Spinal cord (tissue), 10 donors: Measurements from ENCODE around the gene ZFYVE28. TPM values are rescaled to one million over a fixed set of nuclear protein-coding genes. Genes with fewer than 3 reads are reported as not detected.
"Not testable (repeated sequence)": the region's sequence is repeated elsewhere in the genome, so short reads cannot be mapped to it uniquely, and the experiment has no call there.

ENCODE experiments used
- DNase-seq, 6 donors: peaks; one replicate each; pipeline versions ENCODE4 v3.0.0 to v3.0.0-alpha.2; 2013 to 2015; ENCODE audit warnings: low spot score in 6 of 6, low read depth in 4 of 6
- H3K27ac ChIP-seq: one replicate; pipeline ENCODE4 v1.5.1; 2013; ENCODE audit warnings: low read depth, low read length, control low read depth
- H3K27me3 ChIP-seq: one replicate; pipeline ENCODE4 v1.6.1; 2013; ENCODE audit warnings: low read length; ENCODE audit not compliant: control insufficient read depth, insufficient read depth
- H3K36me3 ChIP-seq: one replicate; pipeline ENCODE4 v1.6.1; 2013; ENCODE audit warnings: low read length; ENCODE audit not compliant: control insufficient read depth, insufficient read depth
- H3K4me1 ChIP-seq: one replicate; pipeline ENCODE4 v1.6.1; 2013; ENCODE audit warnings: low read length; ENCODE audit not compliant: control insufficient read depth, insufficient read depth
- H3K4me3 ChIP-seq: one replicate; pipeline ENCODE4 v1.5.1; 2013; ENCODE audit warnings: low read depth, low read length, control low read depth
- H3K9me3 ChIP-seq: one replicate; pipeline ENCODE4 v1.6.1; 2013; ENCODE audit warnings: low read length; ENCODE audit not compliant: control insufficient read depth, insufficient read depth
- WGBS: methylation state at CpG from one replicate; pipeline ENCODE4 v1.1.5; 2013; ENCODE audit warnings: missing lambda C conversion rate; ENCODE audit not compliant: insufficient coverage; 5-methylcytosine and 5-hydroxymethylcytosine counted together
- long read RNA-seq, 4 donors: transcript quantifications; one replicate each; lab custom pipeline, GENCODE V29; 2026
- polyA plus RNA-seq, 2 donors: library from polyadenylated mRNA; unstranded; fragments of 120-200 nt; gene quantifications; one replicate each; pipeline ENCODE4 v1.2.1, GENCODE V29; 2013; ENCODE audit not compliant: insufficient read length in 2 of 2
- total RNA-seq, 2 donors: library from RNA; depleted of rRNA in 1 of 2; stranded (reverse); fragments of 120-200 nt in 1 of 2; fragments of >200 nt in 1 of 2; gene quantifications; one replicate each; pipeline versions ENCODE4 v1.2.3 to v1.2.4, GENCODE V29; 2013 to 2014
- donor health status: healthy.

ZFYVE28 gene
- total RNA-seq (10 to 100 TPM in 1 of 2 donors, 1 to 10 TPM in 1; 9.6 to 10.0 TPM), polyA plus RNA-seq (10 to 100 TPM in 1 of 2 donors, 1 to 10 TPM in 1; 7.9 to 13.9 TPM)
- long read RNA-seq, donor 1, result 0 reads
- long read RNA-seq, donor 2, partial matches to known transcripts, result 0 of 1 reads
- long read RNA-seq, donor 2, other reads (novel, unspliced or antisense), result 0 of 1 reads
- long read RNA-seq, donor 3, partial matches to known transcripts, result 0 of 1 reads
- long read RNA-seq, donor 3, other reads (novel, unspliced or antisense), result 0 of 1 reads
- long read RNA-seq, donor 4, result 0 reads

DNA sequence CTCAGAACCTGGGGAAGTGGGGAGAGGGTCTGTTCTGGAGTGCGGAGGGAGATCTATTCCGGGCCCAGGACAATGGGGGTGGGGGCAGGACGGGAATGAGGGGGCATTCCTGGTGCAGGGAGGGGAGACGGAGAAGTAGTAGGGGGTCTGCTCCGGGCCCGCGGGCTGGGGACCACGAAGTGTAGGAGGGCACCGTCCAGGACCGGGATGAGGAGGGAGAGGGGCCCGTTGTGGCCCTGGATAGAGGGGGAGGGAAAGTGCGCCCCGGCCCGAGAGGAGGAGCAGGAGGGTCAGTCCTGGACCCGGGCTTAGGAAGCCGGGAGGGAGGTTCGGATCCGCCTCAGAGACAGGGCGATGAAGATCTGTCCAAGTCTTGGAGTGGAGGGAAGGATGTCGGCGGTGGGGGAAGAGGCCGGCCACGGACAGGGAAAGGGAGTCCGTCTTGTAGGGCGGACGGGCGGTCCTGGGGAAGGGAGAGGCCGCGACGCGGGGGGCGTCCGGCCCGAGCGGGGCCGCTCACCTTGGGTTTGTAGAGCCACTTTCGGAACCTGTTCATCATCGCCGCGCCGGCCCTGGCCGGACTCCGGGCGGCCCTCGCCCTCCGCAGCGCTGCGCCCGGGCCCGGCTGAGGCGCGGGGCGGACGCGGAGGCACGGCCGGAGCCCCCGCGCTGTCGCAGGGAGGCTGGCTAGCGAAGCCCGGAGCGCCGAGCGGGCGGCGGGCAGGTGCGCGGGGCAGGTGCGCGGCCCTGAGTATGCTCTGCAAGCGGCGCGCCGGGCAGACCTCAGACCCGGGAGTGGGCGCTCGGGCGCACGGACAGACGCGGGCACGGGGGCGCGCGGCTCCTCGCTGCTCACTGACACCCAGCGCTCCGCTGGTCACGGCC is at the start of gene ZFYVE28:
Gene ZFYVE28 (minus strand): TSS at position 881 of the 885 bp plus-strand sequence. CDS start 322 bp downstream, at position 559.
- no peaks in the 10 kb centered on the region for H3K9me3 ChIP-seq
- H3K4me1 ChIP-seq, result peaks cover 45% of the 10 kb centered on the region
- H3K4me3 ChIP-seq, result peak within 1 kb of the TSS; percentile 59
- peaks cover 68% of the 10 kb centered on the region for H3K27me3 ChIP-seq
- no peaks in the 10 kb centered on the region for H3K36me3 ChIP-seq
- DNase-seq, result peak in 2 of 6 donors; percentile 20 to 46
- H3K27ac ChIP-seq, result no peak within 1 kb of the TSS
- under 1% methylated on average over 90 of the region's 90 CpGs for WGBS

DNA sequence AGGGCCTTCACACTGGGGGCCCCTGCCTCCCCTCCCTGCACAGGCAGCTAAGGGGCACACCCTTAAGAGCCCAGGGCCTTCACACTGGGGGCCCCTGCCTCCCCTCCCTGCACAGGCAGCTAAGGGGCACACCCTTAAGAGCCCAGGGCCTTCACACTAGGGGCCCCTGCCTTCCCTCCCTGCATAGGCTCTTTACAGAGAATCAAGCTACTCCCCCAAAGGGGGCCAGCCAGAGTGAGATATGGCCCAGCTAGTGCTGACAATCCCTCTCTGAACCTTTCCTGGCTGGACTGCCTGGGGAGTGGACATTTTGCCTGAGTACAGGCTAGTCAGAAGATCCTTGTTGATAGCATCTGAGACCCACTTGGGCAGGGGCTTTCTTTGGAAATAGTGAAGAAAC is 47.1 kb upstream of the ZFYVE28 start:
- not testable (repeated sequence) for DNase-seq, H3K4me3 ChIP-seq, H3K27me3 ChIP-seq, H3K27ac ChIP-seq, H3K9me3 ChIP-seq
- Histone ChIP-seq H3K36me3 (peaks cover 12% of the 10 kb centered on the region), H3K4me1 (peaks cover 36% of the 10 kb centered on the region)

DNA sequence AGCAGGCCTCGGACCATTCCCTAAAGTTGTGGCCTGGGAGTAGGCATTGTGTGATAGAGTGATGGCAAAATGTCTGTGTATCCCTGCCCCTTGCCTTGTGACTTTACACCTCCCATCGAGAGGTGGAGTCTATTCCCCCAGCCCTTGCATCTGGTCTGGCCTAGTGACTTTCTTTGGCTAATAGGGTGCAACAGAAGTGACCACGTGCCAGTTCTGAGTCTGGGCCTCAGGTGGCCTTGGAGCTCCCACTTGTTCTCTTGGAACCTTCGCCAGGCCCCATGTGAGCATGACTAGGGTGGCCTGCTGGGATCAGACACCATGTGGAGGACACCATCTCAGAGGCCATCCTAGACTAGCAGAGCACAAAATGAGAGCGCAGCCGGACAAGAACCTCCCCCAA is 46.6 kb upstream of the ZFYVE28 start:
- DNase-seq, result no peak
- Histone ChIP-seq H3K4me1 (peaks cover 34% of the 10 kb centered on the region), H3K27ac (no peak overlapping the region), H3K36me3 (peaks cover 12% of the 10 kb centered on the region), H3K27me3 (no peaks in the 10 kb centered on the region), H3K9me3 (no peaks in the 10 kb centered on the region), H3K4me3 (no peak overlapping the region)
- 85% methylated on average over 3 of the region's 6 CpGs for WGBS

DNA sequence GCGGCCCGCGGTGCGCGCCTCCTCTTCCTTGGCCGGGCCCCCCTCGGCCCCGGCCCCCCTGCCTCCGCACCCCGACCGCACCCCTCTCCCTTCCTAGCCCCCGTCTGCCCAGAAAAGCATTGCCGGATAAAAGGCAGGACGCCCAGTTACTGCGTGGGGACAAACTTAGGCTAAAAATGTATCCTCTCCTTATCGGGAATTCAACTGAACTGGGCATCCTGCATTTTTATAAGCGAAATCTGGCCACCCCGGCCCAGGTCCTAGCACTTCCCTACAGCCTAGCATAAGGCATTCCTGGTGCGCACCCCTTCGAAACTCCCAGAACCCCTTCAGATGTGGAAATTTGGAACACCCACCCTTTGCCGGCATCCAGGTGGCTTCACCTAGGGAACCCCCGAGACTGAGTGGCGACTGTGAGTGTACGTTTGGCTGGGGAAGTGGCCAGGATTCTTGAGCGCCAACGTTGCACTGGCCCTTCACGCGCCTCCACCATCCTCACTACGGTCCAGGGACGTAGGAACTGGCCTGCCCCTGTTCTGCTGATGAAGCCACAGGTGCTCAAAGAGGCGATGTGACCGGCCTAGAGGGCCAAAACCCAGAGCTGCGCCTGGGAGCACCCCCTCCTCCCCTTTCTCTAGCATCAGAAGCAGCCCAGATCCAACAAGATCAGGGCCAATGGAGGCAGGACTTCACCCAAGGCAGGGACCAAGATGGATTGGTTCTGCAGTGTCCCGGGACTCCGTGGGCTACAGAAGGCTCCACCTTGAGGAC is 44.7 kb upstream of the ZFYVE28 start:
- 23% methylated on average over 29 of the region's 35 CpGs for WGBS
- no peaks in the 10 kb centered on the region for H3K27me3 ChIP-seq
- H3K4me1 ChIP-seq, result peaks cover 33% of the 10 kb centered on the region
- no peak overlapping the region for H3K27ac ChIP-seq
- peaks cover 28% of the 10 kb centered on the region for H3K36me3 ChIP-seq
- no peak for DNase-seq
- peak overlapping the region; percentile 1 for H3K4me3 ChIP-seq
- H3K9me3 ChIP-seq, result no peaks in the 10 kb centered on the region

DNA sequence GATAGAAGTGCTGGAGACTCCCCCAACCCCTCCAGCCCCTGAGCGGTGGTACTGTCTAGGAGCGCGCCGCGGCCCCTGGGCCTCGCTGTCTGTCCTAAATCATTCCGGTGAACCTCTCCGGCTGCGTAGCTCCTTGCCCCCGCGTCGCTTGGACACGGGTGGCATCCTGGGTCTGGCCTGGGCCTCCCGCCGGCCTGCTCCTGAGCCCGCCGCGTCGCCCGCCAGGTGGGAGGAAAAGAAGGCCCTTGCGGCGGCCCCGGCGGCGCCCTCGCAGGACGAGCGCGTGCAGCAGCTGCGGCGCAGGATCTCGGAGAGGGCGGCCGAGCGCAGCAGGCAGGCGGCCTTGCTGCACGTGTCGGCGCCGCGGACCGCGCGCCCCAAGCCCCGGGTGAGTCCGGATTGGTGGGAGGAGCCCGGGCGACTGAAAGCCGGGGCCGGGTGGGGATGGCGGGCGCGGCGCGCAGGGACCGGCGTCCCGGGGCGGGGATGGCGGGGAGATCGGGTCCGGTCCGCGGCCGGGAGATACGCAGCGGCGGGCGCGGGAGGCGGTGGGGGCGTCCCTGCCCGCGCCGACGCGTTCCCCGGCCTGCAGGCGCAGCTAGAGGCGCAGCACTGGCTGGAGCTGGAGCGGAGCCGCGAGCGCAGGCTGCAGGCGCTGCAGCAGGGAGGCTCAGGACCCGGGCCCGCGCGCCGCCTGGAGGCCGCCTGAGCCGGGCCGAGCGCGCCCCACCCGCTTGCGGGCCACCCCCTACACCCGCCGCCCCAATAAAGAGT is 44.0 kb upstream of the ZFYVE28 start:
- DNase-seq, result peak in 4 of 6 donors; percentile 49 to 91 (median 70)
- Histone ChIP-seq H3K4me1 (peaks cover 26% of the 10 kb centered on the region), H3K27me3 (no peaks in the 10 kb centered on the region), H3K9me3 (no peaks in the 10 kb centered on the region), H3K27ac (no peak overlapping the region), H3K36me3 (peaks cover 31% of the 10 kb centered on the region), H3K4me3 (peak overlapping the region; percentile 27)
- WGBS, result 0% methylated on average over 99 of the region's 99 CpGs

DNA sequence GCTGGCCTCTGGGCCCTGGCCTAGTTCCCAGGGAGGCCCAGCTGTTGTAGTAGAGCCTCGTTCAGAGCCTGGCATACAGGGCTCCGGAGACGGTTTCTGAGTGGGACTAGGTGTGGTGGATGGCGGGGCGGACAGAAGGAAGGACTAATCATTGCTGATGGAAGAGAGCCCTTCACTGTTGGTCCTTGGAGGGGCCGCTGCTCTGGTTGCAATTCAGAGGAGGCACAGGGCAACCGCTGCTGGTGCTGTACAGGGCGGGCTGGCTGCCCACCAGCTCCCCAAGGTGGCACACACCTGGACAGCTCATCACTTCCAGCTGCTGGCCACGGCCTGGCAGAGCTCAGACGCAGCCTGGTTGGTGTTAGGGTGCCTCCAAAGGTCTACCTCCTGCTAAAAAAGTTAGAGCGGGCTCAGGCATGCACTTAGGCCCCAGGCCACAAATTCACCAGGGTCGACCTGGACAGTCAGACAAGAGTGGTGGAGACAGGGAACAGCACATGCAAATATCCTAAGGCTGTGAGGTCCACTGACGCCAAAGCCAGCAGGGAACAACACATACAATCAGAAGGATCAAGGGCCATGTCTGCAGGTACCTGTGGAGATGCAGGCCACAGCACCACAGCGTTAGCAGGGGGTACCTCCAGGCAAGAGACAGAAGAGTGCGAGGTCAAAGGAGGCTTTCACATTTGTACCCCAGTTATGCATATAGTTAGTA is 43.0 kb upstream of the ZFYVE28 start:
- no peak overlapping the region for H3K4me3 ChIP-seq
- DNase-seq, result no peak
- H3K4me1 ChIP-seq, result peaks cover 23% of the 10 kb centered on the region
- H3K9me3 ChIP-seq, result no peaks in the 10 kb centered on the region
- WGBS, result 81% methylated on average over 12 of the region's 15 CpGs
- H3K36me3 ChIP-seq, result peaks cover 32% of the 10 kb centered on the region
- no peaks in the 10 kb centered on the region for H3K27me3 ChIP-seq
- H3K27ac ChIP-seq, result no peak overlapping the region

DNA sequence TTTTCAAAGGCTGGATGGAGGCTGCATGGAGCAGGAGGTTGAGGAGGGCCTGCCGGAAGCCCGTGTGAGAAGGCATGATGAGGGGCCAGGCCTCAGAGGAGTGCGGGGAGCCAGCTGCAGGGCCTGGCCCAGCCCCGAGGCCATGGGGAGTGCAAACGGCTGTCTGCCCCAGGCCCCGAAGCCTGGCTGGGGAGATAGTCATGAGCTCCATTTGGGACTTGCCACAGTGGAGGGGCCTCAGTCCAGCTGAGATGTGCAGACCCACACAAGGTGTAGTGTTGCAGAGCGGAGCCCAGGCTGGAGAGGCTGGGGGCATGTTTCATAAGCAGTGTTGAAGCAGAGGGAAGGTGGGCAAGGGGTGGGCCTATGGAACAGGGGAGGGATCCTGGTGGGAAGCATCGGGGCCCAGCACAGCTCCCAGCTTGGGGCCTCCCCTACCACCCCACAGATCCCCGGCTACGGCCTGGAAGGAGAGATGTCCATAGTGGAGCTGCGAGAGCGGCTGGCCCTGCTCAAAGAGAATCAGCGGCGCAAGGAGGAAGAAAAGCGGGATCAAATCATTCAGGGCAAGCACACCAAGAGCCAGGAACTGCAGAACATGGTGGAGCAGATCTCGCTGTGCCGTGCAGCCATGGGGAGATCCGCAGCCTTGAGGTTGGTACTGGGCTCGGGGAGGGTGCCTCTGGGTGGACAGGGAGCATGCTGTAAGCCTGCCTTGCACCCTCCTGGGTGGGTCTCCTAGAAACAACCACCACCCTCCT is 41.3 kb upstream of the ZFYVE28 start:
- no peak for DNase-seq
- 93% methylated on average over 16 of the region's 19 CpGs for WGBS
- Histone ChIP-seq H3K9me3 (no peaks in the 10 kb centered on the region), H3K27me3 (no peaks in the 10 kb centered on the region), H3K4me3 (no peak overlapping the region), H3K4me1 (peaks cover 23% of the 10 kb centered on the region), H3K27ac (no peak overlapping the region), H3K36me3 (peaks cover 25% of the 10 kb centered on the region)
